Stimulated activated CD8-positive, alpha-beta memory T cell treated with anti-CD3 and anti-CD28 coated beads, Interleukin-15, amount 100 ng/mL, for 48 hours (primary cell): ENCODE data around the gene FGFR2.

Source experiments
- DNase-seq, 2 donors: peaks; one replicate each; pipeline ENCODE4 v3.0.0-alpha.2; 2020; ENCODE audit warnings: low read depth in 2 of 2

Gene FGFR2

DNA sequence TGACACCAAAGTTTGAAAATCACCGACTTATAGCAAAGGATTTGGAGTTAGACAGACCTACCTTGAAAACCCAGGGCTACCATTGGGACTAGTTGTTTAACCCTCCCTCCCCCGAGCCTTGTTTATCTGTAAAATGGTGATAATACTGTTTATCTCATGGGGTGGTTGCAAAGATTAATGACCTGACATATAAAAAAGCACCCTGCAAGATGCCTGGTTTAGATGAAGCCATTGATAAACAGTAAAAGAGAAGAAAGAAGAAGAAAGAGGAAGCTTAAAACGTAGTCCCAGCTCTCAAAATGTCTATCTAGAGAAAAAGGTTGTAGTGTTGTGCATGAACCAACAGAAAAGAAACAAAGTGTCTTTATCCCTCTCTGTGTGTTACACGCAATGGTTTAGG, 145.7 kb downstream of the FGFR2 start:
- no peak for DNase-seq

DNA sequence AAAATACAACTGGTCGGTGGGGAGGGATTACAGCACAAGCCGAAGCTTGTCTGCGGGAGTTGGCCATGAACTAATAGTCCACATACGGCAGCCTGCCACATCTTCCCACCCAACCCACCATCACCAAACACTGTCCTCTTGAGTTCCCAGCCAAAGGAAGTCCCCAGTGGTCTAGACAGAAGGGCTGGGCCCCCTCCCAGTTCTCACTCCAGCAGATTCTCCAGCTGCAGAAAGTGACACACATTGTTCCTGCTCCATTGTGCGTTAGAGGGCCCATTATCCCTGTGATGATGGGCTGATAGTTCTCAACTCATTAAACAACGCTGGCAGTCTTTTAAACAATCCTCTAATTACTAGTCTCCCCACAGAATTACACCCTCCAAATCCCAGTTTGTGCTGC, 148.0 kb downstream of the FGFR2 start:
- no peak for DNase-seq

DNA sequence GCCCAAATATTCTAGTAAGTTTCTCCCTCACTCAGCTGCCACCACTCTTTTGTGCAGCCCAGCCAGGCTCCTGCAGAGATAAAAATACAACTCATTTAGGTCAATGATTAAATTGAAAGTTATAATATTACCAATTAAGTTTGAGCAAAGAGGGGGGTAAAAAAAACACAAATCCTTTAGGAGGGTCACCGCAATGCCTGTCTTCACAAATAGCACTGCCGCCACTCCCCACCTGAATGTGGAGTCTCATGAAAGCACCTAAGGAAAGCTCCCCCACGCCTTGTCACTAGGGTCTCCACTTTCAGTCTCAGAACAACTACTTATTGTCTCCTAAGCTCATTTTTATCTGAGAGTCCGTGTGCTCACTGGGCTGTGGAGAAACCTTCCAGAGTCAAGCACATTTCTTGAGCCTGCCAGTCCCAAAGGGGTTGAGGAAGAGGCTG, 148.7 kb downstream of the FGFR2 start:
- DNase-seq, result no peak

DNA sequence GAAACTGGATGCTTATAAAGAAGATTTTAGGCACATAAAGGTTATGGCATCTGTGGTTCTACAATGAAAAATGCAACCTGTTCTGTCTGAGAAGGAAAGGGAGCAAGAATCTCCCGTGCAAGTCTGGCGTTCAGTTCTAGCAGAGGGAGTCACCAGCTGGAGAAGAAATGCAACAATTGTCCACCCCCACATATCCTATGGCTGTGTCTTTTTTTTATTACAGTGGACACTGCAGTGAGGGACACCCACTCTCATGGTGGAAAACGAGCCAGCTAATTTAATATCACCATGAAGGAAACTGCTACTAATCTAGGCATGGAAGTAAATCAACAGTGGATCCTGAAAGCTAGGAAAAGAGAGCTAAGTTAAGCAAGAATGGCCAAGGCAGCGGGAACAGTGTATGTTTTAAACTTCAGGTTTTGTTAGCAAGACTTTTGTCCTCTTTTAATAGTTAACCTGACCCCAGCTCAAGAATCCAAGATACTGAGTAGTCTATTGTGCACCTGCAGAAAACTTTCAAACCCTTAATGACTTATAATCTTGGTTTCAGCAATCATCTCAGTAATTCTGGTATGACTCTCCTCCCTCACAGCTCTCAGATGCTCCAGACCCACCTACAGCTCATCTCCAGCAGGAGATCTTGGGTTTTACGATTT, 149.3 kb downstream of the FGFR2 start:
- DNase-seq, result no peak

DNA sequence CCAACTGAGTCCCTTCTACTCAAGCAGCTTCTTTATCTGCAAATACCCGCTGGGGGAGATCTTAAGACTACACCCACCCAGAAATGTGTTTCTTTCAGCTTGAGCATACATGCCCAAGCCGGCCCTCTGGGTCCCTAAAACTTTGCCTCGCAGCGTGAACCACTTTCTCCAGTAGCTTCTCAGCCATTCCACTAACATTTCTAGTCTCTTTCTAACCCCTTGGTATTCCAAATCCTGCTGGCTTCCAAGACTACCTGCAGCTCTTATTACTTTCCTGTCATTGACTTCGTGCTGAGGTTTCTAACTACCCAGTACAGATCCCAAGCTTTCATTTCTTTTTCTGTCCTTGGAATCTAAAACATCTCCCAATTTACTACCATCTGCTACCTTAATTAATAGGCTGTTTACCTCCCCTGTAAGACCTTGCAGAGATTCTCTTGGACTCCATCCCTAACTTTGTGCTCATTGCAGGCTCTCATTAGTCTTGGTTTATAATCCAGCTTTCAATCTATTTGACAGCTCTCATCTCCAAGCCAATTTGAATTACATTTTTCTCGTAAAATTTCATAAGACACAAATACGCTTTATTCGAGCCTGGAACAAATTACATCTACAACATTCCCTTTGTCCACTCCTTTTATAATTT, 153.6 kb downstream of the FGFR2 start:
- no peak for DNase-seq

DNA sequence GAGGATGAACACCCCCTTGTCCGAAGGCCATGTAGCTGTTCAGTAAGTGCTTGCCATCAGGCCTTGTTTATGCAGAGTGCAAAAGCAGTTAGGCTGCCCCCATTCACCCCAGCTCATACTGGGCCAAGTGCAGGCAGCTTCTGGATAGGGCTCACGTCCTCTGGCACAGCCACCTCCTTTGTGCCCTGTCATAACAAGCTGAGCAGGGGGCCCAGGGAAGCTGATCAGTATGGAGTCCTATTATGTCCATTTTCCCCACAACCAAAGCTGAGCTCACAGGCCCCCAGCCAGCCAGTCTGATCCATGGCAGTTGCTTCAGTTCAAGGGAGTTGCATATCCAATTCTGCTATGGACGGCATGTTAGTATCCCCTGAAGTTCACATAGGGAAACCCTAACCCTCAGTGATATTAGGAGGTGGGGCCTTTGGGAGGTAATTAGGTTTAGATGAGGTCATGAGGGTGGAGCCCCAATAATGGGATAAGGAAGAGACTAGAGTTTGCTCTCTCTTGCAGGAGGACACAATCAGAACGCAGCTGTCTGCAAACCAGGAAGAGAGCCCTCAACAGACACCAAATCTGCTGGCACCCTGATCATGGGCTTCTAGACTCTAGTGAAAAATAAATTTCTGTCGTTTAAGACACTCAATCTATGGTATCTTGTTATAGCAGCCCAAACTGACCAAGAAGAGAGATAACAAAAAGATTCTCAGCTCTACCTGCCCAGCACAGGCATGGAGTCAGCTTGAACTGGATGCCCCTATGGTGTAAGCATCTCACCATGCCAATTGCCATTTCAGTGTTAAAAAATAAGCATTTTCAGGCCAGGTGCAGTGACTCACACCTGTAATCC, 155.9 kb downstream of the FGFR2 start:
- DNase-seq, result no peak

DNA sequence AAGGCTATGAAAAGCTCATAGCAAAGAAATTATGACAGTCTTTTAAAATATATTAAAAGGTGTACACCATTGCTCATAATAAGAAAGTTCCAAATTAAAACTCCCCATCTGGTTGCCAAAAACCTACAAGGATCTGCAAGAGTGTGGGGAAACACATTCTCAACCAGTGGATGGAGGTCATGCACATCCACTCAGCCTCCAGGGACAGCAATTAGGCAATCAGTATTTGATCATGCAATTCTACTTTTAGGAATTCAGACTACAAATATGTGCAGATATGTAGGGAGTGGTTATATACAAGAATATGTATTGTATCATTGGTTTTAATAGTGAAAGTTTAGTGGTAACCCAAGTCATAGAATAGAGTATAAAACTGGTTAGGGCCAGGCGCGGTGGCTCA, 157.8 kb downstream of the FGFR2 start:
- no peak for DNase-seq

DNA sequence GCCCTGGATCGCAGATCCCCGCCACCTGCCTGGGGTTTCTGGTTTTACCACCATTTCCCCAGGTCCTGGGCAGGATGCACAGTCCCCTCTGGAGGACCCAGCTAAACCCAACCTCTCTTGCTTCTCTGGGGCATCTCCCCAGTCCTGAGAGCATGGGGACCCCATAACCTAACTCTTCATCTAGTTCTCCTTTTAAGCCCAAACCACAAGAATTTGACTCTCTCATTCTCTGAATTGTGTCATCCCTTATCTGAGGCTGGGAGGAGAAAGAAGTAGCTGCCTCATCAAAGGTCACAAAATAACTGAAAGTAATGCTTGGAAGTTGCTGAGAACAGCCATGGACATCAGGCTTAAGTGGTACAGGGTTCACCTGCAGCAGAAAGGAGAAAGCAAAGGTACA, 159.9 kb downstream of the FGFR2 start:
- no peak for DNase-seq

DNA sequence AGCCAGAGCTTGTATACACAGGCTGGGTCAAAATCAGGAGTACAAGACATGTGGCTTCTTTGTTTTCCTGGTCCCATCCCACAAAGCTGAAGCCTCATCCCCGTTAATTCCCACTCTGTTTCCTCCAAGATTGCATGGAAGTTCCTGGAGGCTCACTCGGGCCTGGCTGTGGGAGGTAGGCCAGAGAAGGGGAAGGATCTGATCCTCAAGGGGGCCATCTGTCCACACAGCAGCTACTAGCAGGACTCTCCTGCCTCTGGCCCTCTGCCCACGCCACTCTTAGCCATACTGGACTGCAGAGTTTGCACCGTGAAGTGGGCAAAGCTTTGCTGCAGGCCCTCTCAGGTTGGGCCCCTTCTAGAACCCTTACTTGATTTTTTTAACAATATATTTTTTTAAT, 160.6 kb downstream of the FGFR2 start:
- no peak for DNase-seq

DNA sequence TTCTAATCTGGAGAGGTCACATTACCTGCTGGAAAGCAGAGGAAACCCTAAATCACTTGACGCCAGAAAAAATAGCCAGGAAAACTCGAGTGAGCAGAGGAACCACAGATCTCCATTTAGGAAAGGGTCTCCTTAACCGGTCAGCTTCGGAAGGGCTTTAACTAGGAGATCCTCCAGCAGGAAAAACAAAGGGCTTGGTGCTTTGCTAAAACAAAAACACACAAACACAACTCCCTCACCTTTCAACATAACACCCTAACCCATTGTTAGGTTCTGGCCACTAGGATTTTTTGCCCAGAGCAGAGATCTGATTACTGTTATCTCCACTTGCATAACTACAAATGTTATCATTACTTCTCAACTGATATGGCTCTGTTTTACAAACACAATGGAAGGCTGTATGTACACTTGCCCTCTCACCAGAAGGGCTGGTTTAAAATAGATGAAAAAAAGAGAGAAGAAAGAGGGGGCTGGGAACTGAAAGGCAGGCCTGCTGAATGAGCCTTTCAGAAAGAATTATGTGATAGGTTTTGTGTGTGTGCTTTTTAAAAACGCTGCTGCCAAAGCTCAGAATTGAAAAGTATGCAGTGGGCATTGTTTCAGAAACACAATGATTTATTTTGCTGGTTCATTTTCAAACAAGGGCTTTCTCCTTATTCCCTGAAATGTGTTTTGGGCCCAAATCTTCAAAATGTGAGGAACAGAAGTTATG, 161.5 kb downstream of the FGFR2 start:
- DNase-seq, result no peak

DNA sequence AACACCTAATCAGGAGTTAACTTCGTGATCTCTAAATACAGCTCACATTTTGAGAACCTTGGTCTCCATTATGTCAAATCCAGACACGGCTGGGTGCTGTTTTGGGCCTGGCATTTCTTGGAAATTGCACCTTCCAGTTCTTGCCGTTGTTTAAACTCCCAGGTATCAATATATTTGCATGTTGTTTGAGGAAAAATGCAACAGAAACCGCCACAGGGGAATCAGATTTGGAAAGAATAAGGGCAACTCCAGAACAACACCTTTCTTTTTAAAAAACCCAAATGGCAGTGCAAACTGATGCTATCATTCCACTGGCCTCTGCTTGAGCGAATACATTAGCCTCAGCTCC, 162.0 kb downstream of the FGFR2 start:
- no peak for DNase-seq

DNA sequence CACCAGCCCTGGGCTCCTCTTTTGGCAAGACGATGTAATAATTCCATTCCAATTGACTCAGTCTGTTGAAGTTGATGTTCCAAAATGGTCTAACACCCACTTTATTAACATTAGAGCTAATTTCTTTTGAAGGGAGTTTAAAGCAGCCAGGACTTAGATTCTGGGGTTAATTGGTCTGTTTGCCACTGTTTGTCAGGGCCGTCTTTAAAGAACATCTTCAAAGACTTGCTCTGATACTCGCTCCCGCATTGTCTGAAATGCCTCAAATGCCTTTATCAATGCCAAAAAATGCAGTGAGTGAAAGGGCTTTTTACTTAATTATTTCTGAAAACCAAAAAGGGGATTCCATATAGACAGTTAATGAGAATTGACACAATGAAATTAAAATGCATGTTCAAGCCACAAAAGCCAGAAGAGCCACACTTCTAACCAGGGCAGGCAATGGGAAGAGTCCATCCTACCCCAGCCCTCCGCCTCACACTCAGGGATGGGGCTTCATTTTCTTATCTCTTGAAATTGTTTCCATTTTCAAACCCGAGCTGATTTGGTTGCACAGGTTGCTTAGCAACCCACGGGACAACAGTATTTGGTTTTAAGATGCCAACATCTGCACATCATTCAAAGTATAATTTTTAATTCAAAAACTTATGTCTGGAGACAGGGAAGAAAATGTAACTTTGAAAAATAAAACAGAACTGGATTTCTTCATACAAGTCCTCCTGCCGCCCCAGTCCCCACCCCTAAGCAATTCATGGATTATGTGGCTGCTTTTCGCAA, 163.0 kb downstream of the FGFR2 start:
- no peak for DNase-seq

DNA sequence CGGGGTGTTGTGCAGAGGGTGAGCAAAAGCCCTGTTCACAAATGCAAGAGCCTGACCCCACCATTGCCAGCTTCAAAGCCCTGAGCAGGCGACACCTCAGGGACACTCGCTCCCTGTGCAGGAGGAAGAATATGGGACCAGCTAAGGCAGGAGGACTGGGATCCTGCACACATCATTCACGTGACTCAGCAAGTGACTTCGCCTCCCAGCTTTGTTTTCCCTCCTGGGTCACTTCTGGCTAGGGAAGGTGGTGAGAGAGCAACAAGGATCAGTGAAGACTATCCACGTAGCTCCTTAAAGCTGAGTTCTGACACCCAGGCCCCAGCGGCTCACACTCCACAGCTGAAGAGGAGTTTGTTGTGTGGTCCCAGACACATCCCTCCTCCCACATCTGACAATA, 164.3 kb downstream of the FGFR2 start:
- no peak for DNase-seq

DNA sequence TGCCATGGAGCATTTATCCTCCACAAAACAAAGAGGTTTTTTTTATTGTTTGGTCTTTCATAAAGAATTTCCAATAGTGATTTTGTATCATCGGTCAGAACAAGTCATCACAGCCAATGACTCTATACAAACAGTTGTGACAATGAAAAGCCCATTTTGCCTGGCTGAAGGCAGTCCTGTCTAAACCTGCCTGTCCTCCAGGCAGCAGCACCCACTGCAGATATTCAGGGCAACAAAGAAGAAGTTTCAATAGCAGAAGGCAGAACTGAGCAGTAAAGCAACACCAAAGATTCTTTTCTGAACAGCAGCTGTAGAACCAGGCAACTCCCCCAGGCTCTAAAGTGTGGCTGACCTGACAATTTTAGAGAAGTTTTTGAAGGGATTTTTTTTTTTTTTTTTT, 169.4 kb downstream of the FGFR2 start:
- no peak for DNase-seq
